ENCODE measurements around the gene FRMPD4.

Gene FRMPD4

DNA sequence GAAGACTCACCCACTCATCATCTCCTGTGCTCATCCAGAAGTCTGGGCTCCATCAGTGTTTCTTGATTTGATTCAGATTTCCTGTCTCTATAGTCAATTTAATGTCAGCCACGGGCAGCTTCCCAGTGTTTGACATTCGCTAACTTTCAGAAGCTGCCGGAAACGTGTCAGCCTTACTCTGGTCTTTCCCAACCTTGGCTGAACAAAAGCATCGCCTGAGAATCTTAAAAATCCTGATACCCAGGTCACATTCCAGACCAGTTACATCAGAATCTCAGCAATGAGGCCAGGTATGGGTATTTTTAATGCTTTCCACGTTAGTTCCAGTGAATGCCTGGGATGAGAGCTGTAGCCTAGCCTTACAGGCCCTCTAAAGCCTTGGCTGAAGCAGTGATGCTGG is 233.8 kb downstream of the FRMPD4 start:
- no peak for DNase-seq

GRCh38 chrX:12374286-12374685 is 236.0 kb downstream of the FRMPD4 start:
- no peak for DNase-seq

GRCh38 chrX:12378253-12378652 is 240.0 kb downstream of the FRMPD4 start:
- no peak for DNase-seq

DNA sequence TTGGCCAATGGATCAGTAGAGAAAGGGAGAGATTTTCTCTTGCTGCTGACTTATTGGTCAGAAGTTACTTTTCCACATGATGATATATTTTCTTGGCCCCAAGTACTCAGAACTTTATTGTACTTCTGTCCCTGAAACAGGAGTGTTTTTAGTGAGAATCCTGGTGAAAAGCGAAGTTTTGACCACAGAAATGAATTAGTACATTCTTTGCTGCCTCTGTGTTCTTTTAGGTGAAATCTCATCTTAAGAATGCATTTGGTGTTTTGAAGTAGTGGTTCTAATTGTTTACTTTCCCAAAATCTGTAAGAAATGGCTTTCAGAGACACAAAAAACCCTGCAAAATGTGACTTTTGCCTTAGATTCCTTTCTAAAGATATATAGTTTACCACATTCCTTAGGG is 240.4 kb downstream of the FRMPD4 start:
- no peak for DNase-seq

GRCh38 chrX:12379671-12380070 is 241.4 kb downstream of the FRMPD4 start:
- DNase-seq: no peak

- no peak for DNase-seq
These were observed 244.9 kb downstream of the FRMPD4 start for GRCh38 chrX:12383196-12383595.

- no peak for DNase-seq
These were observed 252.0 kb downstream of the FRMPD4 start for GRCh38 chrX:12390301-12390700.

- DNase-seq: no peak
These were observed 258.3 kb downstream of the FRMPD4 start for GRCh38 chrX:12396584-12396983.

- no peak for DNase-seq
These were observed 261.9 kb downstream of the FRMPD4 start for GRCh38 chrX:12400218-12400617.

DNA sequence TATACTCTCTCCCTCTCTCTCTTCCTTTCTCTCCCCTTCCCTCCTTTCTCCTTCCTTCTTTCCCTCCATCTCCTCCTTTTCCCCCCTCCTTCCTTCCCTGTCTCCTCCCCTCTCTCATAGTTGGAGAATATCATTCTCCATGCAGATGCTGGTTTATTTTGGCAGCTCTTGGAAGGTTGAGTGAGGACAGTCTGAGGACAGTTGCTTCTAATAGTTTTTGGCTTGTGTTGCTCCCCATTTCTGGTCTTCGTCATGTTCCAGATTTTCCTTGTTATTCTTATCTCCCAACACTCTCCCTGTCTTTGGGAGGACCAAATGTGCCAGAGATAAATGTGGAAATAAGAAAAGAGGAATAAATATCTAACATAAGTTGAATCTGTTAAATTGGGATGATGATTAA is 263.0 kb downstream of the FRMPD4 start:
- DNase-seq: no peak

- no peak for DNase-seq
These were observed 265.3 kb downstream of the FRMPD4 start for GRCh38 chrX:12403474-12404082.

DNA sequence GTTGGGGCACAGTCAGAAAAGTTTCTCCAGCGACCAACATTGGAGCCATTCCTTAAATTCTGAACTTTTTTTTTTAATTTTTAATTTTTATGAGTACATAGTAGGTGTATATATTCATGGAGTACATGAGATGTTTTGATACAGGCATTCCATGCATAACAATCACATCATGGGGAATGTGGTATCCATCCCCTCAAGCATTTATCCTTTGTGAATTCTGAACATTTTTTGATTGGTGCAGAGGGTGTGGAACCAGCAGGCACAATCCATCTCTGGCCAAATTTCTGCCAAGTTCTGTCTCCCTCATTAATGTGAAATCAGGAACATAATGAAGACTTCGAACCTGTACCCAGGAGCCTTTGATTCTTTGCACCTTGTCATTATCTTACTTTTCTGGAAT is 267.0 kb downstream of the FRMPD4 start:
- no peak for DNase-seq

DNA sequence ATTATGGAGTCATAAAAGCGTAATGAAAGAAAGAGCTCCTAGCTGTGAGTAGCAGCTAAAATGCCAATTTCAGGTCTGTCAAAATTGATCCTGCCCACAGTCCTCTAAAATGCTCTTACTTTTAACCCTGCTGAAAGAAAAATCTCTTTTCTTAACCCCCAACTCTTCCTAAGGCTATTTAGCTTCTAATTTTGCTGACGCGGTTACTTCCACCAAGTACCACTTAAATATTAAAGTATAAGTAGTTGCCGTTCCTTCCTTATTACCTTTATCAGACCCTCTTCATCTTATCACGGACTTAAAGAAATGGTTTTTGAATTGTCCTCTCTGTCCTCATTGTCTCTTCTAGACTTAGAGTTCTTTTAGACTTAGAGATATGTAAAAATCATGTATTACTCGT is 272.2 kb downstream of the FRMPD4 start:
- DNase-seq: no peak

GRCh38 chrX:12411831-12412230 is 273.6 kb downstream of the FRMPD4 start:
- no peak for DNase-seq

DNA sequence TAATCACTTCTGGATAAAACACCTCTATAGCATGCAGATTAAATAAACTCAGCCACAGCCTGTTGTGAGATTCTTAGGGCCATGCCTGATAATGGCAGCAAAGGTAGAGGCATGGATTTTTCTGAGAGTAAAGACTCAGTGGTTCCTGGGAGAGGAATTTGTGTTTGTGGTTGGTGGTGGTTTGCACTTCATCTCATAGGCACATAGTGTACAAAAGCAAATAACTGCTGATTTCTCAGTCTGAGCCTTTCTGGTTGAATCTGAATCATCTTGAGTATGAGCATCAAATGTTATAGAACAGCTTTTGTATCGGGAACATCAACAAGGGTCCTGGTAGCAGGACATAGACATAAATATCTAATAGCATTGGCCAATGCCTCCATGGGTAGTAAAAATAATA is 274.3 kb downstream of the FRMPD4 start:
- DNase-seq: no peak

GRCh38 chrX:12419591-12419990 is 281.3 kb downstream of the FRMPD4 start:
- DNase-seq: no peak

DNA sequence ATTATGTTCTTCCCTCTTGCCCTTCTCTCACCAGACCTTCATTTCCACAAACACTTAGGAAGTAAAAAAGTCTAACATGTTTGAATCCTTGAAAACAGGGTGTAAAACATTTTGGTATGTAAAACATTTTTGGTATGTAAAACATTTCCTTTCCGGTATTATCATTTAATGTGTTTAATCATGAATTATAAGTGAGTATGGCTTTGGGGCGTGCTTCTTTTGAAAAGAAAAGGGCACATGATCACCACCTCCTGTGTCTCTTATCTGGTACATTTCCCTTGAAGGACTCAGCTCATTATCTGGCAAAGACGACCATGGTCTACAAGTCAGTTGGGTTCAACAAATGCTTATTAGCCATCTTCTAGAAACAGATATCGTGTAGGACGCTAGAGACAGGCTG is 283.6 kb downstream of the FRMPD4 start:
- DNase-seq: no peak

DNA sequence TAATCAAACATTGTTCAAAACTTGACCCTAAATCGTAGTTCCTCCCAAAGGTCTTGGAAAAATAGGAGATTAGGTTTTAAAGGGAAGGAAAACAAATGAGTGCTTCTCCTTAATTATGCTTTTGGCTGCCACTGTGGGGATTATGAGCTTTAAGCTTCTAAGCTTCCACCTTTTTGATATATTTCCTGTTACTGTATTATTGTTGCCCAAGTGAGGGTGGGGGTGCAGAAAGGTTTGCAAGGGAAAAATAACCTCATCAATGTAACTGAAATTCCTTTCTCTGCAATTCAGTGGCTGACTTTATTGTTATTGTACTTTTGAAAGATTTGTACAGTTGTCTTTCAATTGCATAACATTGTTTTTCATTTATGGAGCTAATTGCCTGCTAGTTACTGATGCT is 285.1 kb downstream of the FRMPD4 start:
- DNase-seq: no peak

DNA sequence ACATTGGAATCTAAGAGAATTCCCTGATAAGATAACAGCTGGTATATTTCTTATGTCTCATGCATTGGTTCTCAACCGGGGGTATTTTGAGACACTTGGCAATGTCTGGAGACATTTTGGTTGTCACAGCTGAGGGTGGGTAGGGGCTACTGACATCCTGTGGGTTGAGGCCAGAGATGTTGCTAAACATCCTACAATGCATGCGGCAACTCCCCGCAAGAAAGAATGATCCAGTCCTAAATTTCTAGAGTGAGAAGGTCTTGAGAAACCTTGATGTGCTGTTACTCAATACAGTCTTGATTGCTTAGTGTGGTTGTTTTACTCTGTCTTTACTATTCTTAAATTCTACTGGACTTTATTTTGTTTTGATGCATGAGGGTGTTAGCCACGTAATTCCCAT is 287.2 kb downstream of the FRMPD4 start:
- DNase-seq: no peak

- DNase-seq: no peak
These were observed 288.1 kb downstream of the FRMPD4 start for GRCh38 chrX:12426420-12426819.

- DNase-seq: no peak
These were observed 296.2 kb downstream of the FRMPD4 start for GRCh38 chrX:12434493-12434892.

- no peak for DNase-seq
These were observed 301.1 kb downstream of the FRMPD4 start for GRCh38 chrX:12439416-12439815.

- no peak for DNase-seq
These were observed 302.0 kb downstream of the FRMPD4 start for GRCh38 chrX:12440246-12440645.

- no peak for DNase-seq
These were observed 303.3 kb downstream of the FRMPD4 start for GRCh38 chrX:12441381-12442128.

- no peak for DNase-seq
These were observed 305.3 kb downstream of the FRMPD4 start for GRCh38 chrX:12443534-12444098.
